ENCODE data around the gene ERBIN. TPM values are rescaled to one million over a fixed set of nuclear protein-coding genes. Genes with fewer than 3 reads are reported as not detected.
A peak's percentile ranks its signal among the peaks of the same experiment; 100 is the strongest.

The ERBIN gene
- total and polyA plus RNA-seq, 2 of the 13 experiments (the other 11 are each of a cell fraction or from before 2014, with no cell fraction given), result 14.4 to 41.7 TPM

- TF ChIP-seq ZBTB40 (IDR thresholded peaks at IDR 0.05), result no peak
- peak; percentile 11; the same call in 1 of the 2 replicates for TF ChIP-seq ZBTB40 (CRISPR knock-in tag; IDR thresholded peaks at IDR 0.05)
- TF ChIP-seq U2AF2 (IDR thresholded peaks at IDR 0.05; ENCODE audit: low read depth, low read length), result no peak
- no peak for TF ChIP-seq NCOR1 (IDR thresholded peaks at IDR 0.05; ENCODE audit: borderline replicate concordance, low read length)
- no peak for TF ChIP-seq CHD2 (IDR thresholded peaks at IDR 0.05; ENCODE audit: low read depth, low read length)
- no peak for TF ChIP-seq RCOR2 (CRISPR knock-in tag; IDR thresholded peaks at IDR 0.05)
- peak; percentile 56; the same call in 1 of the 2 replicates for TF ChIP-seq ZNF142 (CRISPR knock-in tag; IDR thresholded peaks at IDR 0.05)
- no peak for TF ChIP-seq CTCF (CRISPR knock-in tag; IDR thresholded peaks at IDR 0.05)
- TF ChIP-seq ZFP1 (CRISPR knock-in tag; IDR thresholded peaks at IDR 0.05), result no peak
- no peak; the same call in 1 of the 2 replicates for TF ChIP-seq POLR2G (IDR thresholded peaks at IDR 0.05; ENCODE audit: low read depth, low read length)
- TF ChIP-seq GPN1 (CRISPR knock-in tag; IDR thresholded peaks at IDR 0.05; ENCODE audit: borderline replicate concordance), result no peak
- TF ChIP-seq RFXAP (CRISPR knock-in tag; IDR thresholded peaks at IDR 0.05; ENCODE audit: borderline replicate concordance), result no peak
- no peak for TF ChIP-seq FOXJ3 (CRISPR knock-in tag; IDR thresholded peaks at IDR 0.05; ENCODE audit: borderline replicate concordance)
- peak; percentile 13; the same call in 1 of the 2 replicates for TF ChIP-seq SPEN (CRISPR knock-in tag; IDR thresholded peaks at IDR 0.05; ENCODE audit: low read depth)
Measured at GRCh38 chr5:65925044-65925600, 1.3 kb upstream of the ERBIN start (continued).

Data from HepG2 (cell line).